Stomach (tissue), 4 donors: Measurements from ENCODE around the gene SLC29A3.

Experiments
- EP300 ChIP-seq: sonication (generic); formaldehyde crosslinking; IDR thresholded peaks from one replicate; pipeline ENCODE4 v1.6.1; 2017; ENCODE audit warnings: antibody characterized with exemption
- POLR2A ChIP-seq, 4 donors: fragments of 450-650 bp; IDR thresholded peaks; one replicate each; pipeline ENCODE4 v1.6.1; 2016; ENCODE audit warnings: antibody characterized with exemption in 4 of 4, control low read depth in 2 of 4, mild to moderate bottlenecking in 1 of 4, moderate library complexity in 1 of 4
- POLR2AphosphoS5 ChIP-seq, 3 donors: sonication (generic); formaldehyde crosslinking; IDR thresholded peaks; one replicate each; pipeline ENCODE4 v1.6.1; 2016; ENCODE audit warnings: antibody characterized with exemption in 3 of 3
- TF ChIP-seq, protein P1 (sequence below), 7 experiments: fragments of 450-650 bp in 4 of 7; fragments of 200-600 bp in 3 of 7; sonication (generic) in 3 of 7; IDR thresholded peaks; one replicate each; pipeline ENCODE4 v1.5.1; 2016 to 2019; ENCODE audit warnings: antibody characterized with exemption in 7 of 7, control low read depth in 2 of 7, mild to moderate bottlenecking in 1 of 7

DNA sequence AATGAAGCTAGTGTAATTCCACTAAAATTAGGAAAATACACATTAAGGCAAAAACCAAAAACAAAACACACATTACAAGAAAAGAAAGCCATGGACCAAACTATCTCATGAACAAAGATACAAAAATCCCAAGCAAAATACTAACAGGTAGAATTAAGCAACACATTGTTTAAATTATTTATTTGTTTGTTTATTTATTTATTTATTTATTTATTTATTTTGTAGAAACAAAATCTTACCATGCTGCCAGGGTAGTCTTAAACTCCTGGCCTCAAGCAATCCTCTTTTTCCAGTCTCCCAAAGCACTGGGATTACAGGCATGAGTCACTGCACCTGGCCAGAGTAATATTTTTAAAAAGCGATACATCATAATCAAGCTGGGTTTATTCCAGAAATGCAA is 6.8 kb upstream of the SLC29A3 start:
- no peak for TF ChIP-seq POLR2A (IDR thresholded peaks at IDR 0.05)
- TF ChIP-seq, protein P1, sequence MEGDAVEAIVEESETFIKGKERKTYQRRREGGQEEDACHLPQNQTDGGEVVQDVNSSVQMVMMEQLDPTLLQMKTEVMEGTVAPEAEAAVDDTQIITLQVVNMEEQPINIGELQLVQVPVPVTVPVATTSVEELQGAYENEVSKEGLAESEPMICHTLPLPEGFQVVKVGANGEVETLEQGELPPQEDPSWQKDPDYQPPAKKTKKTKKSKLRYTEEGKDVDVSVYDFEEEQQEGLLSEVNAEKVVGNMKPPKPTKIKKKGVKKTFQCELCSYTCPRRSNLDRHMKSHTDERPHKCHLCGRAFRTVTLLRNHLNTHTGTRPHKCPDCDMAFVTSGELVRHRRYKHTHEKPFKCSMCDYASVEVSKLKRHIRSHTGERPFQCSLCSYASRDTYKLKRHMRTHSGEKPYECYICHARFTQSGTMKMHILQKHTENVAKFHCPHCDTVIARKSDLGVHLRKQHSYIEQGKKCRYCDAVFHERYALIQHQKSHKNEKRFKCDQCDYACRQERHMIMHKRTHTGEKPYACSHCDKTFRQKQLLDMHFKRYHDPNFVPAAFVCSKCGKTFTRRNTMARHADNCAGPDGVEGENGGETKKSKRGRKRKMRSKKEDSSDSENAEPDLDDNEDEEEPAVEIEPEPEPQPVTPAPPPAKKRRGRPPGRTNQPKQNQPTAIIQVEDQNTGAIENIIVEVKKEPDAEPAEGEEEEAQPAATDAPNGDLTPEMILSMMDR (IDR thresholded peaks at IDR 0.05), result no peak
- no peak for TF ChIP-seq POLR2AphosphoS5 (IDR thresholded peaks at IDR 0.05)
- no peak for TF ChIP-seq EP300
